Amniotic stem cell (primary cell): ENCODE results near the gene SHB.
A peak's percentile ranks its signal among the peaks of the same experiment; 100 is the strongest.

Experiments used
- DNase-seq: peaks from one replicate; lab custom pipeline; 2025; lab: John Stamatoyannopoulos, UW

SHB gene

GRCh38 chr9:38008168-38009034 is 60.6 kb downstream of the SHB start:
- DNase-seq: peak; percentile 38

- no peak for DNase-seq
These were observed 62.0 kb downstream of the SHB start for GRCh38 chr9:38007016-38007415.

GRCh38 chr9:38006163-38006562 is 62.9 kb downstream of the SHB start:
- DNase-seq: no peak

GRCh38 chr9:38004809-38005560 is 64.0 kb downstream of the SHB start:
- DNase-seq: no peak

GRCh38 chr9:38003946-38004808 is 64.8 kb downstream of the SHB start:
- DNase-seq: no peak

GRCh38 chr9:38003230-38003629 is 65.8 kb downstream of the SHB start:
- DNase-seq: no peak

- no peak for DNase-seq
These were observed 67.6 kb downstream of the SHB start for GRCh38 chr9:38001430-38001829.

GRCh38 chr9:38000735-38001134 is 68.3 kb downstream of the SHB start:
- DNase-seq: no peak

GRCh38 chr9:38000332-38000731 is 68.7 kb downstream of the SHB start:
- no peak for DNase-seq

- DNase-seq: no peak
These were observed 69.3 kb downstream of the SHB start for GRCh38 chr9:37999588-38000189.

- no peak for DNase-seq
These were observed 70.0 kb downstream of the SHB start for GRCh38 chr9:37998881-37999587.

GRCh38 chr9:37997636-37998374 is 71.2 kb downstream of the SHB start:
- no peak for DNase-seq

GRCh38 chr9:37996819-37997217 is 72.2 kb downstream of the SHB start:
- DNase-seq: no peak

- no peak for DNase-seq
These were observed 72.8 kb downstream of the SHB start for GRCh38 chr9:37995961-37996818.

GRCh38 chr9:37995348-37995737 is 73.7 kb downstream of the SHB start:
- no peak for DNase-seq

GRCh38 chr9:37994639-37995347 is 74.2 kb downstream of the SHB start:
- no peak for DNase-seq

- DNase-seq: no peak
These were observed 76.1 kb downstream of the SHB start for GRCh38 chr9:37992924-37993349.

GRCh38 chr9:37990404-37991015 is 78.5 kb downstream of the SHB start:
- no peak for DNase-seq
